HG02588 (cell line): ENCODE data around the gene STX1A.

Source experiments
- ATAC-seq: cut with Tn5 transposase; IDR thresholded peaks from one replicate; pipeline ENCODE4 v1.9.1; 2021; ENCODE audit warnings: mild to moderate bottlenecking, moderate library complexity; ENCODE audit not compliant: unreplicated experiment

STX1A gene

GRCh38 chr7:73708961-73709549 is 10.4 kb downstream of the STX1A start:
- ATAC-seq = no peak

- no peak for ATAC-seq
Measured at GRCh38 chr7:73707045-73707631, 12.3 kb downstream of the STX1A start.

- ATAC-seq = no peak
Measured at GRCh38 chr7:73706126-73707044, 13.1 kb downstream of the STX1A start.

GRCh38 chr7:73705551-73705920 is 13.9 kb downstream of the STX1A start:
- no peak for ATAC-seq

GRCh38 chr7:73704640-73705550 is 14.6 kb downstream of the STX1A start:
- no peak for ATAC-seq

GRCh38 chr7:73703757-73704639 is 15.5 kb downstream of the STX1A start:
- ATAC-seq = no peak

GRCh38 chr7:73703225-73703624 is 16.2 kb downstream of the STX1A start:
- no peak for ATAC-seq

GRCh38 chr7:73702665-73703064 is 16.8 kb downstream of the STX1A start:
- ATAC-seq = no peak

- no peak for ATAC-seq
Measured at GRCh38 chr7:73702226-73702625, 17.2 kb downstream of the STX1A start.

- ATAC-seq = no peak
Measured at GRCh38 chr7:73701357-73701995, 18.0 kb downstream of the STX1A start.

GRCh38 chr7:73700581-73701134 is 18.8 kb downstream of the STX1A start:
- no peak for ATAC-seq

GRCh38 chr7:73700069-73700423 is 19.4 kb downstream of the STX1A start:
- no peak for ATAC-seq

GRCh38 chr7:73699370-73700068 is 19.9 kb downstream of the STX1A start:
- no peak for ATAC-seq

- ATAC-seq = no peak
Measured at GRCh38 chr7:73698410-73698809, 21.1 kb downstream of the STX1A start.

GRCh38 chr7:73696372-73696771 is 23.1 kb downstream of the STX1A start:
- no peak for ATAC-seq

GRCh38 chr7:73690646-73691045 is 28.8 kb downstream of the STX1A start:
- ATAC-seq = no peak

- no peak for ATAC-seq
Measured at GRCh38 chr7:73688288-73688687, 31.2 kb downstream of the STX1A start.

- no peak for ATAC-seq
Measured at GRCh38 chr7:73685311-73685710, 34.2 kb downstream of the STX1A start.
